Neural progenitor cell (in vitro differentiated cells): ENCODE results near the gene DIRAS1.

Source experiments
- EZH2 ChIP-seq: fragments of 200-600 bp; sonication (generic); IDR thresholded peaks from 2 replicates; pipeline ENCODE4 v1.6.1; 2017; ENCODE audit warnings: antibody characterized with exemption, mild to moderate bottlenecking, moderate library complexity
- EZH2phosphoT487 ChIP-seq: fragments of 200-600 bp; sonication (generic); IDR thresholded peaks from 2 replicates; pipeline ENCODE4 v1.6.1; 2017; ENCODE audit warnings: antibody characterized with exemption
- TF ChIP-seq, protein P1 (sequence below): fragments of 200-600 bp; sonication (generic); IDR thresholded peaks from 2 replicates; pipeline ENCODE4 v1.5.1; 2017; ENCODE audit warnings: antibody characterized with exemption, mild to moderate bottlenecking

DNA sequence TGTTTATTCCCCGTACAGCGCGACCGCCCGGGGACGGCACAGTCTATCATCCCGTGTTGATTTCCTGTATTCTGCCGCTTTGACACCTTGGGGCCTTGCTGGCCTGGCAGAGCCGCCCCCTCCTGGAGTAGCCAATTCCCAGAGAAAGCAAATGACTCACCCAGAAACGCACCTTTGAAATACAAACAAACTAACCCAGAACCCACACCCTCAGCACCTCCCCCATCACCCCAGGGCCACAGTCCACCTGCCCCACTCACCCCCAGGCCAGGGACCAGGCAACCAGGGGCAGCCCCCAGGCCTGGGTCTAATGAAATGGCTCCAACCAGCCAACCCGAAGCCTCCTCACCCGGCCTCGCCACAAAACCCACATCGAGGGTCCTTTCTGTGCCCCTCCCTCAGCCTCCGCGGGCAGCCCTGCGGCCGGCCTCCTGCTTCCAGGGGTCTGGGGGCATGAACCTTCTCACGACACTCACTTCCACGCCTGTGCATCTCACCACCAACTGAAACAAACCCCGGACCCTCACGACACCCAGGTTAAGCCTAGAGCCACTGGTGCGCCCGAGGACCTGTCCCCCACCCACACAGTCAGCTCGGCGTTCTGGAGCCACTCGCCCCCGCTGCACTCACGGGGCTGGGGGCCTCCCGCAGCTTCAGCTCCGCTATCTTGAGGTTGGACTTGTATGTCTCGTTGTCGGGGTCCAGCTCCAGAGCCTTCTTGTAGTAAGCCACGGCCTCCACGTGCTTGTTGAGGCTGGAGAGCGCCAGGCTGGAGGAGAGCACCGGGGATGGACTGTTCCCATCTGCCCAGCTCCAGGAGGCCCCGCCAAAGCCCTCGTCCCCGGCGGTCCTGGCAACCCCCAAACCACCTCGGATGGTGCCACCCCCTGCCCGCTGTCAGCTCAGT is 41.0 kb upstream of the DIRAS1 start:
- TF ChIP-seq, protein P1, sequence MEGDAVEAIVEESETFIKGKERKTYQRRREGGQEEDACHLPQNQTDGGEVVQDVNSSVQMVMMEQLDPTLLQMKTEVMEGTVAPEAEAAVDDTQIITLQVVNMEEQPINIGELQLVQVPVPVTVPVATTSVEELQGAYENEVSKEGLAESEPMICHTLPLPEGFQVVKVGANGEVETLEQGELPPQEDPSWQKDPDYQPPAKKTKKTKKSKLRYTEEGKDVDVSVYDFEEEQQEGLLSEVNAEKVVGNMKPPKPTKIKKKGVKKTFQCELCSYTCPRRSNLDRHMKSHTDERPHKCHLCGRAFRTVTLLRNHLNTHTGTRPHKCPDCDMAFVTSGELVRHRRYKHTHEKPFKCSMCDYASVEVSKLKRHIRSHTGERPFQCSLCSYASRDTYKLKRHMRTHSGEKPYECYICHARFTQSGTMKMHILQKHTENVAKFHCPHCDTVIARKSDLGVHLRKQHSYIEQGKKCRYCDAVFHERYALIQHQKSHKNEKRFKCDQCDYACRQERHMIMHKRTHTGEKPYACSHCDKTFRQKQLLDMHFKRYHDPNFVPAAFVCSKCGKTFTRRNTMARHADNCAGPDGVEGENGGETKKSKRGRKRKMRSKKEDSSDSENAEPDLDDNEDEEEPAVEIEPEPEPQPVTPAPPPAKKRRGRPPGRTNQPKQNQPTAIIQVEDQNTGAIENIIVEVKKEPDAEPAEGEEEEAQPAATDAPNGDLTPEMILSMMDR = no peak
- TF ChIP-seq EZH2phosphoT487 (no peak), EZH2 (no peak)
